OCI-LY7 (cell line): ENCODE data around the gene UBA6. TPM values are rescaled to one million over a fixed set of nuclear protein-coding genes. Genes with fewer than 3 reads are reported as not detected.

Experiments
- BruUV-seq: library from RNA; stranded (reverse); fragments of 400-500 nt; replicated peaks from 2 replicates; lab custom pipeline; 2021; lab: Mats Ljungman, UMichigan
- CTCF ChIA-PET: fragments of 300-600 bp; sonication (Branson Sonifier 250); formaldehyde crosslinking; loops from one replicate; lab custom pipeline; 2022; ENCODE audit warnings: antibody characterized with exemption; ENCODE audit not compliant: unreplicated experiment; lab: Charles Lee
- POLR2A ChIA-PET: fragments of 300-600 bp; sonication (Branson Sonifier 250); formaldehyde crosslinking; loops from one replicate; lab custom pipeline; 2022; ENCODE audit warnings: antibody characterized with exemption; lab: Charles Lee
- DNase-seq: peaks from one replicate; pipeline ENCODE4 v3.0.0-alpha.2; 2015; ENCODE audit warnings: low spot score
- H2AFZ ChIP-seq: fragments of 200-600 bp; sonication (generic), shearing (Covaris generic); 2 replicates; pipeline ENCODE4 v1.6.1; 2014; ENCODE audit warnings: mild to moderate bottlenecking, antibody characterized with exemption, low read length, moderate library complexity
- H3K27ac ChIP-seq: fragments of 200-600 bp; sonication (generic); 2 replicates; pipeline ENCODE4 v1.5.1; 2014; ENCODE audit warnings: mixed run types, low read depth, mild to moderate bottlenecking, moderate library complexity, low read length, inconsistent platforms; ENCODE audit not compliant: poor library complexity, severe bottlenecking
- H3K36me3 ChIP-seq: fragments of 200-600 bp; sonication (generic); 2 replicates; pipeline ENCODE4 v1.6.1; 2014; ENCODE audit warnings: mild to moderate bottlenecking, antibody characterized with exemption, low read length, moderate library complexity, mixed read lengths; ENCODE audit not compliant: insufficient read depth
- H3K4me1 ChIP-seq: fragments of 200-600 bp; sonication (generic); 2 replicates; pipeline ENCODE4 v1.5.1; 2014; ENCODE audit warnings: mild to moderate bottlenecking, low read length; ENCODE audit not compliant: insufficient read depth, poor library complexity, severe bottlenecking
- H3K4me2 ChIP-seq: fragments of 200-600 bp; sonication (generic); 2 replicates; pipeline ENCODE4 v1.6.1; 2014; ENCODE audit warnings: mild to moderate bottlenecking, low read length
- H3K4me3 ChIP-seq: fragments of 200-600 bp; sonication (generic); 2 replicates; pipeline ENCODE4 v1.5.1; 2014; ENCODE audit warnings: mild to moderate bottlenecking, low read depth, low read length; ENCODE audit not compliant: poor library complexity, severe bottlenecking
- H3K79me2 ChIP-seq: fragments of 200-600 bp; sonication (generic); 2 replicates; pipeline ENCODE4 v1.6.1; 2016; ENCODE audit warnings: low read depth, mild to moderate bottlenecking, low read length, moderate library complexity, mixed read lengths; ENCODE audit not compliant: insufficient read depth
- H3K9me2 ChIP-seq: fragments of 200-600 bp; sonication (generic); 2 replicates; pipeline ENCODE4 v1.6.1; 2016; ENCODE audit warnings: mild to moderate bottlenecking, low read length, mixed read lengths; ENCODE audit not compliant: insufficient read depth
- H3K9me3 ChIP-seq: fragments of 200-600 bp; sonication (generic); 2 replicates; pipeline ENCODE4 v1.6.1; 2014; ENCODE audit warnings: mild to moderate bottlenecking, mixed run types, low read length, mixed read lengths
- H4K20me1 ChIP-seq: fragments of 200-600 bp; sonication (generic); 2 replicates; pipeline ENCODE4 v1.6.1; 2014; ENCODE audit warnings: mild to moderate bottlenecking, antibody characterized with exemption, low read length, moderate library complexity, mixed read lengths; ENCODE audit not compliant: insufficient read depth
- CTCF ChIP-seq: fragments of 200-600 bp; sonication (generic); conservative IDR thresholded peaks from 2 replicates; pipeline ENCODE4 v1.5.1; 2014; ENCODE audit warnings: mild to moderate bottlenecking, antibody characterized with exemption, low read length, moderate library complexity, mixed read lengths
- EZH2phosphoT487 ChIP-seq: fragments of 200-600 bp; sonication (generic); IDR thresholded peaks from 2 replicates; pipeline ENCODE4 v1.6.1; 2018; ENCODE audit warnings: low read depth, borderline replicate concordance, mild to moderate bottlenecking, mixed run types, antibody characterized with exemption, low read length, moderate library complexity, mixed read lengths
- intact Hi-C: fragments of 100-400 bp; cut with micrococcal nuclease; formaldehyde crosslinking; loops from one replicate; pipeline ENCODE4 v1.10.0; 2022; ENCODE audit not compliant: unreplicated experiment
- total RNA-seq, 2 experiments: library from RNA; depleted of rRNA in 1 of 2; stranded (reverse); fragments of >200 nt in 1 of 2; shearing (Covaris generic) in 1 of 2; gene quantifications; 2 replicates each; pipeline ENCODE4 v1.2.3, GENCODE V29; 2014 to 2022

The UBA6 gene
- total RNA-seq, 2 experiments from 2014 or later = 40.6 to 92.4 TPM

GRCh38 chr4:67691328-67691727 is 9.6 kb downstream of the UBA6 start:
- TF ChIP-seq CTCF = no peak
- Histone ChIP-seq H2AFZ (no peak overlapping the region), H3K4me1 (no peaks in the 10 kb centered on the region), H4K20me1 (no peaks in the 10 kb centered on the region), H3K27ac (no peak overlapping the region), H3K9me2 (no peaks in the 10 kb centered on the region), H3K79me2 (peaks cover 34% of the 10 kb centered on the region), H3K4me2 (no peak overlapping the region), H3K4me3 (no peak overlapping the region), H3K36me3 (peaks cover 84% of the 10 kb centered on the region), H3K9me3 (peaks cover 9% of the 10 kb centered on the region; the same call in 1 of the 2 replicates)
- intact Hi-C loops = no loop called here
- no peak for DNase-seq
- ChIA-PET POLR2A (interaction anchor here (1.0 kb wide), 1 partner anchor 145 kb away, joined by 3 read pairs; no protein-coding TSS in a partner anchor), CTCF (no interaction called here)
- BruUV-seq = no TSS peak

- H3K36me3 ChIP-seq = peaks cover 84% of the 10 kb centered on the region
These were observed 13.3 kb downstream of the UBA6 start for GRCh38 chr4:67687636-67688035.

GRCh38 chr4:67685532-67685859 is 15.5 kb downstream of the UBA6 start:
- DNase-seq = no peak
- ChIA-PET CTCF (no interaction called here), POLR2A (no interaction called here)
- H3K27ac ChIP-seq = no peak overlapping the region
- H3K79me2 ChIP-seq = peaks cover 14% of the 10 kb centered on the region; the same call in 1 of the 2 replicates
- no TSS peak for BruUV-seq
- H3K9me3 ChIP-seq = no peaks in the 10 kb centered on the region
- peaks cover 83% of the 10 kb centered on the region for H3K36me3 ChIP-seq
- H3K9me2 ChIP-seq = no peaks in the 10 kb centered on the region
- no peak overlapping the region for H3K4me2 ChIP-seq
- TF ChIP-seq EZH2phosphoT487 (no peak), CTCF (no peak)
- H2AFZ ChIP-seq = no peak overlapping the region
- intact Hi-C loops = no loop called here
- no peaks in the 10 kb centered on the region for H3K4me1 ChIP-seq
- H3K4me3 ChIP-seq = no peak overlapping the region
- no peaks in the 10 kb centered on the region for H4K20me1 ChIP-seq

More at GRCh38 chr4:67687636-67688035, 13.3 kb downstream of the UBA6 start:
- H3K9me2 ChIP-seq = no peaks in the 10 kb centered on the region
- peaks cover 19% of the 10 kb centered on the region; the same call in 1 of the 2 replicates for H3K79me2 ChIP-seq
- no peaks in the 10 kb centered on the region for H4K20me1 ChIP-seq
- intact Hi-C loops = no loop called here
- H3K4me3 ChIP-seq = no peak overlapping the region
- no peak overlapping the region for H3K4me2 ChIP-seq
- ChIA-PET POLR2A (interaction anchor here (0.7 to 0.9 kb wide), 2 partner anchors 9 to 61 kb away, joined by 3 read pairs; no protein-coding TSS in a partner anchor), CTCF (no interaction called here)
- BruUV-seq = no TSS peak
- no peak for DNase-seq
- no peak overlapping the region for H3K27ac ChIP-seq
- no peaks in the 10 kb centered on the region for H3K4me1 ChIP-seq
- no peak overlapping the region for H2AFZ ChIP-seq
- H3K9me3 ChIP-seq = peaks cover 9% of the 10 kb centered on the region; the same call in 1 of the 2 replicates
- TF ChIP-seq CTCF = no peak
- TF ChIP-seq EZH2phosphoT487 = no peak
